Measurements from ENCODE around the gene MYO9B. TPM values are rescaled to one million over a fixed set of nuclear protein-coding genes. Genes with fewer than 3 reads are reported as not detected.

MYO9B gene
- total and polyA plus RNA-seq, 9 of the 15 experiments (the other 6 are each of a cell fraction or from before 2014, with no cell fraction given), result 2.4 to 77.6 (median 23.0) TPM

DNA sequence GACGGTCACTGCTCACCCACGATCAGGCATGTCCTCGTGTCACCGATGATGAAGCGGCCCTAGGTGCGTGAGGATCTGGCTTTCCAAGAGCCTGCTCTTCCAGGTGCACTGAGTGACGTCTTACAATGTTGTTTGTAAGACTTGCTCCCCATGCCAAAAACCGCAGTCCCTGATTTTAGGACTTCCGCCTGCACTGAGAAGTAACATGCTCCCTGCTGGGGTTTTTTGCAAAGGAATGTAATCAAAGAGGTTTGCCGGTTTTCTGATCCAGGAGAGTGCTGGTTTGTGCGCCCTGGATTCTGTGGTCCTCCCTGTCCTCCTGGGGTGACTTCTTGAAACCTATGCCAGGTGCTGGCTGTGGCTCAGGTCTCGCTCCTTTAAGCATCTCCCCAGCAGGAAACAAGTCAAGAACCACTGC lies 38.8 kb downstream of the MYO9B start (continued):
- TF ChIP-seq POU5F1 (IDR thresholded peaks at IDR 0.05; ENCODE audit: borderline replicate concordance, low read depth, low read length, partially characterized antibody) (no peak), ZNF76 (CRISPR knock-in tag; IDR thresholded peaks at IDR 0.05; ENCODE audit: borderline replicate concordance) (no peak)

DNA sequence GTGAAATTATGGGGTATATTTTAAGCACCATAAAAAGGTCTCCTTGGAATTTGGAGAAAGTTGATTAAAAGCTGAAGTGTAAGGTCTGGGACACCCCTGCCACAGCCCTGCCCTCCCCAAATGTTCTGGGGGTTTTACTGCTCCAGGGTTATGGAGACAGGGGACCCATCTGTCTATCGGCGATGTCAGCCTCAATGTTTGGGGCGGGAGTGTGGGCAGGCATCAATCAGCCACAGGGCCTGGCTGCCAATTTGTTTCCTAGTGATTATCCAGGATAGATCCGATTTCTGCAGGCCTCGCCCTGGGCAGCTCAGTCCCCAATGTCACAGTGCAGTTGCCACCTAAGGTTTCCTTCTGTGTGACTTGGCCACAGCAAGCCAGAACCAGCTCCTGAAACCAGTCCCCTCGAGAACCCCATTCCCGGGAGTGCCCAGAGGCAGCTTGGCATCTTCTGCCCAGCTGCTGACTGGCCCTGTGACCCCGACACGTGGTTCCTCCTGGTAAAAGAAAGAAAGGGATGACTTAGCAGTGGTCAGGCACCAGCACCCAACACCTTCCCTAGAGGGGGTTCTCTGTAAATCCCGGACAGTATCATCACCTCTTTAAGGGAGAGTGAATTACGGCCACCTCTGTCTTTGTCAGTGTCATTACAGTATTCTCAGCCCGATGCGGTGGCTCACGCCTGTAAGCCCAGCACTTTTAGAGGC lies 41.6 kb downstream of the MYO9B start:
- Histone ChIP-seq H3K4me3 (no peak overlapping the region), H3K4me1 (replicated peaks in 1 of 2; ENCODE audit: control insufficient read depth in 2 of 2, insufficient read depth in 2 of 2, low read length in 2 of 2) (peaks cover 0 to 7% of the 10 kb centered on the region in 2 experiments; a peak in 1 of 5 replicates), H3K27me3 (ENCODE audit: control insufficient read depth in 2 of 2, insufficient read depth in 2 of 2, low read length in 2 of 2) (no peaks in the 10 kb centered on the region), H3K79me2 (ENCODE audit: control insufficient read depth, insufficient read depth, low read length) (peaks cover 3% of the 10 kb centered on the region; the same call in 1 of the 3 replicates), H3K4me2 (ENCODE audit: insufficient read depth, low read length) (no peak overlapping the region), H3K9me3 (replicated peaks; ENCODE audit: control insufficient read depth, insufficient read depth, low read depth, low read length) (no peaks in the 10 kb centered on the region), H4K20me1 (replicated peaks; ENCODE audit: control insufficient read depth, insufficient read depth, low read length) (0 out of 2 replicates have a peak, but pooled peaks cover 3% of the 10 kb centered on the region), H3K27ac (ENCODE audit: extremely low read depth, low read depth, low read length) (no peak overlapping the region), H3K9me1 (ENCODE audit: control insufficient read depth, insufficient read depth, low read length) (no peaks in the 10 kb centered on the region), H3K36me3 (ENCODE audit: control insufficient read depth, insufficient read depth, low read length) (peaks cover 3% of the 10 kb centered on the region; the same call in 1 of the 3 replicates), H3K9ac (ENCODE audit: insufficient read depth in 1 of 2, low read depth in 2 of 2, low read length in 2 of 2) (peak overlapping the region in 1 of 2 experiments; percentile 50; a peak in 2 of 4 replicates), H2AFZ (ENCODE audit: low read depth, low read length) (no peak overlapping the region)
- FAIRE-seq, result no peak
- CTCF ChIA-PET (ENCODE audit: low intra/inter-chr PET ratio), result no interaction called here
- 87% methylated on average over 14 of the region's 14 CpGs for WGBS (ENCODE audit: insufficient coverage, low coverage, missing lambda C conversion rate)
- POLR2A ChIA-PET, result interaction anchor here (2.6 kb wide), 1 partner anchor 9 kb away, joined by 7 read pairs; no protein-coding TSS in a partner anchor
- TF ChIP-seq SIN3B (IDR thresholded peaks at IDR 0.05; ENCODE audit: low read depth) (no peak), GATAD2A (IDR thresholded peaks at IDR 0.05) (no peak), SMAD2 (IDR thresholded peaks at IDR 0.05; ENCODE audit: low read depth, low read length) (no peak), SNAPC5 (CRISPR knock-in tag; IDR thresholded peaks at IDR 0.05) (no peak), SMAD1 (IDR thresholded peaks at IDR 0.05; ENCODE audit: low read depth, low read length, partially characterized antibody) (no peak), KDM2B (CRISPR knock-in tag; IDR thresholded peaks at IDR 0.05) (no peak), DPF2 (IDR thresholded peaks at IDR 0.05) (no peak), ADNP (tag; IDR thresholded peaks at IDR 0.05) (no peak), PRDM10 (IDR thresholded peaks at IDR 0.05; ENCODE audit: partially characterized antibody) (no peak)
- TF ChIP-seq, protein P1, sequence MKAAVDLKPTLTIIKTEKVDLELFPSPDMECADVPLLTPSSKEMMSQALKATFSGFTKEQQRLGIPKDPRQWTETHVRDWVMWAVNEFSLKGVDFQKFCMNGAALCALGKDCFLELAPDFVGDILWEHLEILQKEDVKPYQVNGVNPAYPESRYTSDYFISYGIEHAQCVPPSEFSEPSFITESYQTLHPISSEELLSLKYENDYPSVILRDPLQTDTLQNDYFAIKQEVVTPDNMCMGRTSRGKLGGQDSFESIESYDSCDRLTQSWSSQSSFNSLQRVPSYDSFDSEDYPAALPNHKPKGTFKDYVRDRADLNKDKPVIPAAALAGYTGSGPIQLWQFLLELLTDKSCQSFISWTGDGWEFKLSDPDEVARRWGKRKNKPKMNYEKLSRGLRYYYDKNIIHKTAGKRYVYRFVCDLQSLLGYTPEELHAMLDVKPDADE (conservative IDR thresholded peaks at IDR 0.05; ENCODE audit: control insufficient read depth, low read depth, low read length), result no peak
- in situ Hi-C loops (cut with MboI), result no loop called here
- intact Hi-C loops (cut with micrococcal nuclease), result no loop called here
- ATAC-seq, result no peak
- DNase-seq (ENCODE audit: extremely low read depth in 1 of 4, low spot score in 3 of 4), result no peak
- no TSS peak for BruUV-seq (replicated peaks)
